Measurements from ENCODE around the gene MYCL. TPM values are rescaled to one million over a fixed set of nuclear protein-coding genes. Genes with fewer than 3 reads are reported as not detected.

MYCL gene
- total RNA-seq, 4 donors from 2014 or later = 0.13 to 0.92 (median 0.66) TPM

DNA sequence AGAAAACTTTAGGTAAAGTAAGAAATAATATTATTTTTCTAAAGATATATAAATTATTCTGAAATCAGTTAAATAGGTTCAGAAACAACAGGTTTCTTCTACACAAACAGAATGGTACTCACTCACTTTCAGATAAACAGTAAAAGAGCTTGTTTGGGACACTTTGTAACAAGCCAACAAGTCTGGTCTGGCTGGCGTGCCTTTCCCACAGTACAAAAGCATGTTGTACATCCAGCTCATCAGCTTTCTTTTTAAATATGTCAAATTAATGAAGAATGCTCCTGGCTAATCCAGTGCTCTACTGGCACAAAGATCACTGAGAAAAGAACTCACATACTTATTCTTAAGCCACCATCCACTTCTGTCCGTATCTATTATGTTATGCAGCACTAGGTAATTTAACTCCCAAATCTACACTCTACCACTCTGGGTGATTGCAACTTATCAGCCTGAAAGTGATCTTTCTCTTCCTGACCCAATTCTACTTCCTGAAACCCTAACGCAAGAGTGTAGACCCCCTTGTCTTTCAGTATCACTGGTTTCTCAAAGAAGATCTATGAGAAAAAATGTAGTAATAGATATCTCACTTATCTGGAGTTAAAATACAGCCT is 51.0 kb downstream of the MYCL start:
- WGBS = 73% methylated on average over 3 of the region's 3 CpGs
- H3K4me3 ChIP-seq = no peak overlapping the region
- no peaks in the 10 kb centered on the region for H3K27me3 ChIP-seq
- TF ChIP-seq EP300 (IDR thresholded peaks at IDR 0.05) (no peak), POLR2A (IDR thresholded peaks at IDR 0.05; ENCODE audit: low read depth) (no peak), POLR2AphosphoS5 (IDR thresholded peaks at IDR 0.05) (no peak)
- TF ChIP-seq, protein P1, sequence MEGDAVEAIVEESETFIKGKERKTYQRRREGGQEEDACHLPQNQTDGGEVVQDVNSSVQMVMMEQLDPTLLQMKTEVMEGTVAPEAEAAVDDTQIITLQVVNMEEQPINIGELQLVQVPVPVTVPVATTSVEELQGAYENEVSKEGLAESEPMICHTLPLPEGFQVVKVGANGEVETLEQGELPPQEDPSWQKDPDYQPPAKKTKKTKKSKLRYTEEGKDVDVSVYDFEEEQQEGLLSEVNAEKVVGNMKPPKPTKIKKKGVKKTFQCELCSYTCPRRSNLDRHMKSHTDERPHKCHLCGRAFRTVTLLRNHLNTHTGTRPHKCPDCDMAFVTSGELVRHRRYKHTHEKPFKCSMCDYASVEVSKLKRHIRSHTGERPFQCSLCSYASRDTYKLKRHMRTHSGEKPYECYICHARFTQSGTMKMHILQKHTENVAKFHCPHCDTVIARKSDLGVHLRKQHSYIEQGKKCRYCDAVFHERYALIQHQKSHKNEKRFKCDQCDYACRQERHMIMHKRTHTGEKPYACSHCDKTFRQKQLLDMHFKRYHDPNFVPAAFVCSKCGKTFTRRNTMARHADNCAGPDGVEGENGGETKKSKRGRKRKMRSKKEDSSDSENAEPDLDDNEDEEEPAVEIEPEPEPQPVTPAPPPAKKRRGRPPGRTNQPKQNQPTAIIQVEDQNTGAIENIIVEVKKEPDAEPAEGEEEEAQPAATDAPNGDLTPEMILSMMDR (IDR thresholded peaks at IDR 0.05) = no peak
- DNase-seq (ENCODE audit: extremely low spot score) = no peak
- H3K27ac ChIP-seq (replicated peaks in 1 of 4) = no peak overlapping the region
- peaks cover 0 to 66% (median 31%) of the 10 kb centered on the region in 4 donors for H3K36me3 ChIP-seq
- peaks cover 6 to 29% (median 23%) of the 10 kb centered on the region in 4 donors for H3K4me1 ChIP-seq
- H3K9me3 ChIP-seq = no peaks in the 10 kb centered on the region
- intact Hi-C loops (cut with DNase I) = no loop called here

DNA sequence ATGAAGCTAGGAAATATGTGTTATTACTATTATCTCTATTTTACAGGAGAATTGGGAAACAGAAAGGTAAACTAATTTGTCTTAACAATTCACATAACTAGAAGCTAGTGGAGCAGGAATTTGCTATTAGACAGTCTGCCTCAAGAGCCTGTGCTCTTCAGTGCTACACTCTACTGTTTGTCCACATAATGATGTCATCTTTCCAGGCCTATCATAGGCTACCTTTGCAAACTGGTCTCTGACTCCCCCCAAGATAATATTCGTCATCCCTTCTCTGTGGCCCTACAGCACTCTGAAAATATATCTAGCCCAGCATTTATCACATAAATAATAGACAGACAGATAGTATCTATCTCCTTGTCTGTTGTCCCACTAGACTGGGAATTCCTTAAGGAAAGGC is 52.5 kb downstream of the MYCL start:
- 58% methylated on average over 1 of the region's 1 CpG for WGBS
- no peaks in the 10 kb centered on the region for H3K9me3 ChIP-seq
- intact Hi-C loops (cut with DNase I) = no loop called here
- H3K27me3 ChIP-seq = no peaks in the 10 kb centered on the region
- DNase-seq (ENCODE audit: extremely low spot score) = no peak
- peaks cover 14 to 38% (median 32%) of the 10 kb centered on the region in 4 donors for H3K4me1 ChIP-seq
- TF ChIP-seq POLR2A (IDR thresholded peaks at IDR 0.05; ENCODE audit: low read depth) = no peak
- no peak for TF ChIP-seq EP300 (IDR thresholded peaks at IDR 0.05)
- TF ChIP-seq POLR2AphosphoS5 (IDR thresholded peaks at IDR 0.05) = no peak
- TF ChIP-seq, protein P1 (IDR thresholded peaks at IDR 0.05) = no peak
- no peak overlapping the region for H3K27ac ChIP-seq (replicated peaks in 1 of 4)
- no peak overlapping the region for H3K4me3 ChIP-seq
- peaks cover 0 to 55% (median 26%) of the 10 kb centered on the region in 4 donors for H3K36me3 ChIP-seq

DNA sequence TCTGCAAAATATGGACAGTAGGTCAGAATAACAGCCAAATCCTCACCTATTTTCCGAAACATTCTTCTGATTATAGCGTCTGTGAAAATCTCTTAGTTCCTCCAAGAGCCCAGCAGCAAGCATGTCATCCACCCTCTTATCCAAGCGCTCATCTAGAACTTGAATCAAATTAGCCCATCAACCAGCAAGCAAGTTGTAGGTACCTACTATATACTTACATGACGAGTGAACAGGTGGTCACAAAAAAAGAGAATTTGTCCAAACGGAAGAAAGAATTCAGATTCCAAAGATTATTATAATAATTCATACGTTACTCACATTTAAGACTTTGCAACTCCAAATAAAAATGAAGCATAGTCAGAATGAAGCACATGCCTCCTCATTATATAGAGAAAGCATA is 53.8 kb downstream of the MYCL start:
- DNase-seq (ENCODE audit: extremely low spot score) = no peak
- intact Hi-C loops (cut with DNase I) = no loop called here
- 86% methylated on average over 6 of the region's 6 CpGs for WGBS
- no peak for TF ChIP-seq POLR2AphosphoS5 (IDR thresholded peaks at IDR 0.05)
- TF ChIP-seq EP300 (IDR thresholded peaks at IDR 0.05) = no peak
- TF ChIP-seq, protein P1 (IDR thresholded peaks at IDR 0.05) = no peak
- TF ChIP-seq POLR2A (IDR thresholded peaks at IDR 0.05; ENCODE audit: low read depth) = no peak
- Histone ChIP-seq H3K27me3 (no peaks in the 10 kb centered on the region), H3K27ac (replicated peaks in 1 of 4) (no peak overlapping the region), H3K36me3 (peaks cover 0 to 60% (median 34%) of the 10 kb centered on the region in 4 donors), H3K9me3 (no peaks in the 10 kb centered on the region), H3K4me1 (peaks cover 14 to 37% (median 32%) of the 10 kb centered on the region in 4 donors), H3K4me3 (no peak overlapping the region)

DNA sequence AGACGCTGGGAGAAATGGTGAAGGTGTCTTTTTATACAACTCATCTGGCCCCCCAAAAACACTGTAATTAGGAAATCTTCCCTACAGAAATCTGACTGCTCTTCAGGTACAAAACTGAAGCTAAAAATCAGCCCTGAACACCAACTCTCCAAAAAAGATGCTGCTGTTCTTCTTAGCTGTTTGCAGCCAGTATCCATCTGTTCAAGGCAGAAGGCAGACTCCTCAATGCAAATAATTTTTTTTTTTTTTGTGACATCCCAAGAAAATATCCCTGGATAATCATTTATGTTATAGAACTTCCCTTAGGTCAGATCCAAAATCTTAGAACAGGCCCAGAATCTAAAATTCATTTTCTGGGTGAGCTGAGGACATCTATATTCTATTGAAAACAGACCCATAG is 54.9 kb downstream of the MYCL start:
- intact Hi-C loops (cut with DNase I) = no loop called here
- Histone ChIP-seq H3K4me3 (no peak overlapping the region), H3K9me3 (no peaks in the 10 kb centered on the region), H3K36me3 (peaks cover 7 to 70% (median 45%) of the 10 kb centered on the region in 4 donors), H3K27me3 (no peaks in the 10 kb centered on the region), H3K27ac (replicated peaks in 1 of 4) (no peak overlapping the region), H3K4me1 (peaks cover 14 to 25% (median 21%) of the 10 kb centered on the region in 4 donors)
- no peak for DNase-seq (ENCODE audit: extremely low spot score)
- TF ChIP-seq EP300 (IDR thresholded peaks at IDR 0.05) = no peak
- TF ChIP-seq POLR2AphosphoS5 (IDR thresholded peaks at IDR 0.05) = no peak
- TF ChIP-seq, protein P1 (IDR thresholded peaks at IDR 0.05) = no peak
- no peak for TF ChIP-seq POLR2A (IDR thresholded peaks at IDR 0.05; ENCODE audit: low read depth)
- 100% methylated on average over 1 of the region's 1 CpG for WGBS

Measured in esophagus muscularis mucosa (tissue), 4 donors.